H9 (cell line): ENCODE measurements around the gene ESM1. TPM values are rescaled to one million over a fixed set of nuclear protein-coding genes. Genes with fewer than 3 reads are reported as not detected.

ENCODE experiments used
- DNase-seq: peaks from one replicate; pipeline ENCODE4 v3.0.0-alpha.2; 2017
- H2AFZ ChIP-seq: one replicate; pipeline ENCODE4 v1.6.1; 2013; ENCODE audit warnings: mild to moderate bottlenecking, low read length, control low read depth, moderate library complexity
- H2AK5ac ChIP-seq: 2 replicates; pipeline ENCODE4 v1.6.1; 2013; ENCODE audit warnings: low read length, control low read depth, mixed read lengths; ENCODE audit not compliant: insufficient read length
- H2BK120ac ChIP-seq: one replicate; pipeline ENCODE4 v1.6.1; 2013; ENCODE audit warnings: low read depth, mild to moderate bottlenecking, low read length, control low read depth, inconsistent platforms; ENCODE audit not compliant: poor library complexity, severe bottlenecking
- H2BK12ac ChIP-seq: 2 replicates; pipeline ENCODE4 v1.6.1; 2013; ENCODE audit warnings: low read length, control low read depth, mixed read lengths, low read depth; ENCODE audit not compliant: insufficient read length
- H2BK15ac ChIP-seq: 2 replicates; pipeline ENCODE4 v1.6.1; 2013; ENCODE audit warnings: low read depth, low read length, control low read depth
- H2BK20ac ChIP-seq: one replicate; pipeline ENCODE4 v1.6.1; 2013; ENCODE audit warnings: low read depth, mild to moderate bottlenecking, low read length, control low read depth, inconsistent platforms; ENCODE audit not compliant: poor library complexity, severe bottlenecking
- H2BK5ac ChIP-seq: 2 replicates; pipeline ENCODE4 v1.6.1; 2013; ENCODE audit warnings: low read length, control low read depth, mixed read lengths; ENCODE audit not compliant: insufficient read length
- H3K14ac ChIP-seq: 2 replicates; pipeline ENCODE4 v1.6.1; 2013; ENCODE audit warnings: low read length, control low read depth; ENCODE audit not compliant: insufficient read depth
- H3K18ac ChIP-seq: 2 replicates; pipeline ENCODE4 v1.6.1; 2013; ENCODE audit warnings: low read depth, mild to moderate bottlenecking, mixed read lengths, low read length, control low read depth; ENCODE audit not compliant: insufficient read length
- H3K23ac ChIP-seq: 2 replicates; pipeline ENCODE4 v1.6.1; 2013; ENCODE audit warnings: low read length, control low read depth, mixed read lengths, low read depth; ENCODE audit not compliant: insufficient read length
- H3K23me2 ChIP-seq: 2 replicates; pipeline ENCODE4 v1.6.1; 2013; ENCODE audit warnings: low read depth, mild to moderate bottlenecking, mixed read lengths, low read length, control low read depth; ENCODE audit not compliant: insufficient read length, poor library complexity, severe bottlenecking
- H3K27ac ChIP-seq: 2 replicates; pipeline ENCODE4 v1.5.1; 2013; ENCODE audit warnings: low read length, control low read depth, mixed read lengths, low read depth; ENCODE audit not compliant: insufficient read length
- H3K27me3 ChIP-seq: 2 replicates; pipeline ENCODE4 v1.6.1; 2013; ENCODE audit warnings: low read length, control low read depth, inconsistent platforms; ENCODE audit not compliant: insufficient read depth
- H3K4ac ChIP-seq: 2 replicates; pipeline ENCODE4 v1.6.1; 2013; ENCODE audit warnings: low read depth, mild to moderate bottlenecking, control low read depth, inconsistent platforms, low read length, moderate library complexity
- H3K4me1 ChIP-seq: 2 replicates; pipeline ENCODE4 v1.6.1; 2013; ENCODE audit warnings: low read length, control low read depth, inconsistent platforms; ENCODE audit not compliant: insufficient read depth
- H3K4me2 ChIP-seq: 2 replicates; pipeline ENCODE4 v1.6.1; 2013; ENCODE audit warnings: low read length, control low read depth, mixed read lengths; ENCODE audit not compliant: insufficient read length, insufficient read depth
- H3K56ac ChIP-seq: 2 replicates; pipeline ENCODE4 v1.6.1; 2013; ENCODE audit warnings: low read depth, mild to moderate bottlenecking, mixed read lengths, low read length, control low read depth; ENCODE audit not compliant: insufficient read length
- H3K79me1 ChIP-seq: 2 replicates; pipeline ENCODE4 v1.6.1; 2013; ENCODE audit warnings: low read depth, mild to moderate bottlenecking, moderate library complexity, low read length, control low read depth, inconsistent platforms; ENCODE audit not compliant: insufficient read depth, poor library complexity, severe bottlenecking
- H3K79me2 ChIP-seq: 2 replicates; pipeline ENCODE4 v1.6.1; 2013; ENCODE audit warnings: low read length, control low read depth, inconsistent platforms; ENCODE audit not compliant: insufficient read depth
- H3K9ac ChIP-seq: 2 replicates; pipeline ENCODE4 v1.6.1; 2013; ENCODE audit warnings: low read length, control low read depth, mixed read lengths; ENCODE audit not compliant: insufficient read length; ENCODE audit errors: extremely low read depth
- H3K9me3 ChIP-seq: one replicate; pipeline ENCODE4 v1.6.1; 2013; ENCODE audit warnings: low read depth, low read length, inconsistent platforms; ENCODE audit not compliant: control insufficient read depth
- H3T11ph ChIP-seq: one replicate; pipeline ENCODE4 v1.6.1; 2013; ENCODE audit warnings: mild to moderate bottlenecking, low read length, control low read depth, inconsistent platforms
- H4K20me1 ChIP-seq: one replicate; pipeline ENCODE4 v1.6.1; 2013; ENCODE audit not compliant: control insufficient read depth, insufficient read length, insufficient read depth
- H4K5ac ChIP-seq: 2 replicates; pipeline ENCODE4 v1.6.1; 2013; ENCODE audit warnings: low read depth, mild to moderate bottlenecking, mixed read lengths, low read length, control low read depth; ENCODE audit not compliant: insufficient read length
- H4K8ac ChIP-seq: replicated peaks from 2 replicates; pipeline ENCODE4 v1.6.1; 2013; ENCODE audit warnings: low read length, control low read depth, mixed read lengths, low read depth; ENCODE audit not compliant: insufficient read length
- H4K91ac ChIP-seq: 2 replicates; pipeline ENCODE4 v1.6.1; 2013; ENCODE audit warnings: low read depth, mild to moderate bottlenecking, moderate library complexity, mixed read lengths, low read length, control low read depth; ENCODE audit not compliant: insufficient read length
- H3K27ac Mint-ChIP-seq, 3 experiments: 2 replicates in 2 of 3; 3 replicates in 1 of 3; pipeline ENCODE4 v1.8.0; 2020 to 2021; ENCODE audit warnings: mixed read lengths in 3 of 3, mild to moderate bottlenecking in 1 of 3, moderate library complexity in 1 of 3
- H3K27me3 Mint-ChIP-seq: 2 replicates; pipeline ENCODE4 v1.8.0; 2021; ENCODE audit warnings: low read depth, mild to moderate bottlenecking, moderate library complexity, mixed read lengths
- H3K36me3 Mint-ChIP-seq, 3 experiments: 2 replicates in 2 of 3; 3 replicates in 1 of 3; pipeline ENCODE4 v1.8.0; 2020 to 2021; ENCODE audit warnings: low read depth in 3 of 3, mixed read lengths in 3 of 3; ENCODE audit not compliant: insufficient read depth in 1 of 3
- H3K4me1 Mint-ChIP-seq, 2 experiments: 2 replicates each; pipeline ENCODE4 v1.8.0; 2020; ENCODE audit warnings: mixed read lengths in 2 of 2
- H3K4me3 Mint-ChIP-seq, 2 experiments: 2 replicates in 1 of 2; 3 replicates in 1 of 2; pipeline ENCODE4 v1.8.0; 2020 to 2021; ENCODE audit warnings: mild to moderate bottlenecking in 2 of 2, mixed read lengths in 2 of 2, moderate library complexity in 1 of 2
- H3K9me3 Mint-ChIP-seq, 2 experiments: 2 replicates in 1 of 2; 3 replicates in 1 of 2; pipeline ENCODE4 v1.8.0; 2020; ENCODE audit warnings: mild to moderate bottlenecking in 2 of 2, mixed read lengths in 2 of 2, moderate library complexity in 1 of 2
- CTCF ChIP-seq: fragments of 200-600 bp; sonication (generic); conservative IDR thresholded peaks from 3 replicates; pipeline ENCODE4 v1.8.0; 2021; ENCODE audit warnings: antibody characterized with exemption, mild to moderate bottlenecking
- WGBS: extraction: QIAGEN DNeasy Blood & Tissue Kit; methylation state at CpG from one replicate; pipeline ENCODE4 v1.1.7; 2013; ENCODE audit warnings: missing lambda C conversion rate, low lambda C conversion rate, mixed read lengths; ENCODE audit not compliant: insufficient read length; ENCODE audit errors: extremely low coverage; 5-methylcytosine and 5-hydroxymethylcytosine counted together
- total RNA-seq: library from RNA; stranded (reverse); gene quantifications from 2 replicates; pipeline ENCODE4 v1.2.1, GENCODE V29; 2021

The ESM1 gene
- total RNA-seq, 1 experiment from 2014 or later, result not detected

- H3K27ac Mint-ChIP-seq, result no peak overlapping the region
- DNase-seq, result no peak
- Histone ChIP-seq H3K4ac (no peak overlapping the region), H3K4me1 (no peaks in the 10 kb centered on the region), H3K27ac (no peak overlapping the region), H3K23me2 (no peaks in the 10 kb centered on the region), H2AK5ac (no peak overlapping the region), H3K9ac (no peak overlapping the region), H3K79me2 (no peaks in the 10 kb centered on the region), H2BK20ac (no peak overlapping the region), H3K79me1 (no peaks in the 10 kb centered on the region), H2BK12ac (no peak overlapping the region), H3K27me3 (no peaks in the 10 kb centered on the region), H4K8ac (no peak overlapping the region), H3K14ac (no peak overlapping the region), H3K23ac (no peak overlapping the region), H4K91ac (no peak overlapping the region), H3K18ac (no peak overlapping the region), H4K5ac (no peak overlapping the region), H2BK120ac (no peak overlapping the region), H2BK5ac (no peak overlapping the region), H3T11ph (no peak overlapping the region), H2AFZ (no peak overlapping the region), H3K4me2 (no peak overlapping the region), H3K56ac (no peak overlapping the region), H3K9me3 (no peaks in the 10 kb centered on the region), H2BK15ac (no peak overlapping the region), H4K20me1 (no peaks in the 10 kb centered on the region)
- no peak overlapping the region for H3K4me3 Mint-ChIP-seq
- 0 out of 4 replicates have a peak, but pooled peaks cover 0 to under 1% of the 10 kb centered on the region in 2 experiments for H3K4me1 Mint-ChIP-seq
- no peaks in the 10 kb centered on the region for H3K36me3 Mint-ChIP-seq
- whole genome bisulfite sequencing, result no CpG with 5 or more reads among the region's 1 CpG
- H3K27me3 Mint-ChIP-seq, result no peaks in the 10 kb centered on the region
- TF ChIP-seq CTCF, result no peak
- peaks cover 0 to 4% of the 10 kb centered on the region in 2 experiments; a peak in 1 of 5 replicates for H3K9me3 Mint-ChIP-seq
Measured at GRCh38 chr5:54947187-54947586, 38.2 kb downstream of the ESM1 start.
